K562 (cell line): ENCODE results near the gene ADGRA3. TPM values are rescaled to one million over a fixed set of nuclear protein-coding genes. Genes with fewer than 3 reads are reported as not detected.

Experiments used
- ATAC-seq: fragments of 200-7000 bp; cut with Tn5 transposase; 3 replicates; pipeline ENCODE4 v1.9.1; 2020; ENCODE audit warnings: moderate library complexity
- BruUV-seq: library from RNA; stranded (reverse); fragments of 400-500 nt; replicated peaks from 2 replicates; lab custom pipeline; 2021; lab: Mats Ljungman, UMichigan
- CTCF ChIA-PET: fragments of 300-600 bp; formaldehyde crosslinking; extraction: SDS; loops from one replicate; lab custom pipeline; 2021; ENCODE audit warnings: low intra/inter-chr PET ratio; lab: Yijun Ruan, JAX
- POLR2A ChIA-PET: fragments of 300-600, 350-650 bp; sonication (Branson Sonifier 250); formaldehyde crosslinking; extraction: SDS; loops from one replicate; lab custom pipeline; 2021; ENCODE audit warnings: antibody characterized with exemption, inconsistent platforms; lab: Yijun Ruan, JAX
- DNase-seq, 4 experiments: peaks; one replicate each; pipeline versions ENCODE4 v3.0.0 to v3.0.0-alpha.2; 2011 to 2018; ENCODE audit warnings: low spot score in 3 of 4, mixed read lengths in 3 of 4; ENCODE audit errors: extremely low read depth in 1 of 4
- FAIRE-seq: peaks from 2 replicates; lab custom pipeline; 2011; peaks lifted over from hg19 to GRCh38; lab: Jason Lieb, UNC
- H2AFZ ChIP-seq: 2 replicates; pipeline ENCODE4 v1.6.0; 2011; ENCODE audit warnings: low read depth, low read length, control low read depth, inconsistent platforms
- H3K27ac ChIP-seq: fragments of 200-600 bp; 3 replicates; pipeline ENCODE4 v1.8.0; 2011; ENCODE audit warnings: low read depth, mild to moderate bottlenecking, control low read depth, inconsistent platforms, low read length, moderate library complexity, mixed read lengths; ENCODE audit errors: extremely low read depth
- H3K27me3 ChIP-seq, 2 experiments: fragments of 300-600 bp in 1 of 2; 2 replicates in 1 of 2; 3 replicates in 1 of 2; pipeline versions ENCODE4 v1.6.0 to v1.8.0; 2011; ENCODE audit warnings: inconsistent platforms in 2 of 2, low read length in 2 of 2, mild to moderate bottlenecking in 1 of 2, mixed read lengths in 1 of 2, moderate library complexity in 1 of 2; ENCODE audit not compliant: control insufficient read depth in 2 of 2, insufficient read depth in 2 of 2
- H3K36me3 ChIP-seq: fragments of 300-600 bp; 3 replicates; pipeline ENCODE4 v1.8.0; 2011; ENCODE audit warnings: mild to moderate bottlenecking, low read length, inconsistent platforms; ENCODE audit not compliant: control insufficient read depth, insufficient read depth
- H3K4me1 ChIP-seq, 2 experiments: fragments of 200-600 bp in 1 of 2; replicated peaks in 1 of 2; 2 replicates in 1 of 2; 3 replicates in 1 of 2; pipeline versions ENCODE4 v1.5.1 to v1.8.0; 2011; ENCODE audit warnings: inconsistent platforms in 2 of 2, low read length in 2 of 2, mild to moderate bottlenecking in 1 of 2, mixed read lengths in 1 of 2, moderate library complexity in 1 of 2; ENCODE audit not compliant: control insufficient read depth in 2 of 2, insufficient read depth in 2 of 2
- H3K4me2 ChIP-seq: 2 replicates; pipeline ENCODE4 v1.6.1; 2011; ENCODE audit warnings: low read length, control low read depth, inconsistent platforms, mixed read lengths; ENCODE audit not compliant: insufficient read depth
- H3K4me3 ChIP-seq: fragments of 200-600 bp; sonication (generic), shearing (Covaris generic); 2 replicates; pipeline ENCODE4 v1.5.1; 2016; ENCODE audit warnings: control low read depth, inconsistent platforms
- H3K79me2 ChIP-seq: fragments of 200-600 bp; 3 replicates; pipeline ENCODE4 v1.8.0; 2011; ENCODE audit warnings: low read length, inconsistent platforms; ENCODE audit not compliant: control insufficient read depth, insufficient read depth
- H3K9ac ChIP-seq, 2 experiments: 2 replicates each; pipeline versions ENCODE4 v1.6.0 to v1.6.1; 2011; ENCODE audit warnings: low read depth in 2 of 2, low read length in 2 of 2, control low read depth in 1 of 2, inconsistent platforms in 1 of 2, mild to moderate bottlenecking in 1 of 2, mixed read lengths in 1 of 2; ENCODE audit not compliant: insufficient read depth in 1 of 2
- H3K9me1 ChIP-seq: one replicate; pipeline ENCODE4 v1.6.0; 2011; ENCODE audit warnings: inconsistent platforms, mild to moderate bottlenecking, low read length, moderate library complexity; ENCODE audit not compliant: control insufficient read depth, insufficient read depth
- H3K9me3 ChIP-seq: replicated peaks from 2 replicates; pipeline ENCODE4 v1.5.1; 2011; ENCODE audit warnings: low read depth, low read length, inconsistent platforms; ENCODE audit not compliant: control insufficient read depth, insufficient read depth
- H4K20me1 ChIP-seq: replicated peaks from 2 replicates; pipeline ENCODE4 v1.6.1; 2011; ENCODE audit warnings: low read length, inconsistent platforms, mixed read lengths; ENCODE audit not compliant: control insufficient read depth, insufficient read depth
- BACH1 ChIP-seq: fragments of 200-800 bp; sonication (Bioruptor generic); IDR thresholded peaks from 2 replicates; pipeline ENCODE4 v1.6.1; 2016; ENCODE audit warnings: missing genetic modification characterization, missing compliant biosample characterization
- C11orf30 ChIP-seq: fragments of 450-650 bp; IDR thresholded peaks from 2 replicates; pipeline ENCODE4 v1.6.1; 2016; ENCODE audit warnings: low read depth, mild to moderate bottlenecking
- CEBPB ChIP-seq: fragments of 450-650 bp; IDR thresholded peaks from 2 replicates; pipeline ENCODE4 v1.6.1; 2016; ENCODE audit warnings: missing genetic modification characterization, missing compliant biosample characterization
- ETV6 ChIP-seq, 3 experiments: fragments of 150-350 bp in 1 of 3; sonication (generic) in 1 of 3; formaldehyde crosslinking in 1 of 3; IDR thresholded peaks; 2 replicates each; pipeline versions ENCODE4 v1.6.1 to v1.8.0; 2014 to 2022; ENCODE audit warnings: borderline replicate concordance in 2 of 3, low read depth in 2 of 3, antibody characterized with exemption in 1 of 3, low read length in 1 of 3, mild to moderate bottlenecking in 1 of 3, missing genetic modification reagents in 1 of 3
- NEUROD1 ChIP-seq: fragments of 150-350 bp; IDR thresholded peaks from 2 replicates; pipeline ENCODE4 v1.6.1; 2014; ENCODE audit warnings: borderline replicate concordance, low read length, low read depth; ENCODE audit not compliant: partially characterized antibody
- ZFX ChIP-seq: sonication (generic); formaldehyde crosslinking; IDR thresholded peaks from 2 replicates; pipeline ENCODE4 v1.8.0; 2022; ENCODE audit warnings: mild to moderate bottlenecking, missing genetic modification reagents, moderate library complexity
- ZNF347 ChIP-seq: fragments of 450-650 bp; formaldehyde crosslinking; IDR thresholded peaks from 2 replicates; pipeline ENCODE4 v1.4.0; 2020; ENCODE audit warnings: low read depth, mild to moderate bottlenecking, moderate library complexity
- WGBS: fragments of 100-300 bp; shearing (Covaris generic); methylation state at CpG from one replicate; pipeline ENCODE4 v1.1.6; 2016; ENCODE audit warnings: low coverage, mixed read lengths; ENCODE audit not compliant: insufficient coverage; ENCODE audit errors: missing lambda C conversion rate; 5-methylcytosine and 5-hydroxymethylcytosine counted together
- in situ Hi-C: fragments of 300-500 bp; cut with MboI; formaldehyde crosslinking; loops from 4 replicates; pipeline ENCODE4 v1.15.0; 2018; ENCODE audit warnings: inconsistent platforms, mixed read lengths
- intact Hi-C: fragments of 100-400 bp; cut with micrococcal nuclease; formaldehyde crosslinking; loops from 2 replicates; pipeline ENCODE4 v1.14.2; 2022
- polyA plus RNA-seq, 8 experiments: library from polyadenylated mRNA; depleted of rRNA in 4 of 8; stranded (reverse) in 5 of 8; unstranded in 3 of 8; fragments of >200 nt; fragmentation: Nextera tagmentation in 2 of 8; fragmentation: Illumina TruSeq in 1 of 8; extraction: Ambion mirVana in 2 of 8; extraction: Trizol in 1 of 8; gene quantifications; 2 replicates each; pipeline versions ENCODE4 v1.2.1 to v1.2.3, GENCODE V29; 2011 to 2014; ENCODE audit warnings: inconsistent platforms in 1 of 8, missing spikeins in 1 of 8
- total RNA-seq, 7 experiments: library from RNA; depleted of rRNA in 6 of 7; stranded (reverse); fragments of >200 nt in 6 of 7; fragmentation: Illumina TruSeq in 2 of 7; extraction: Trizol in 2 of 7; gene quantifications; 2 replicates each; pipeline versions ENCODE4 v1.2.1 to v1.2.3, GENCODE V29; 2011 to 2021; ENCODE audit warnings: low replicate concordance in 1 of 7
- TF ChIP-seq, protein P1 (sequence below): fragments of 250-450 bp; sonication (Bioruptor Pico); IDR thresholded peaks from 2 replicates; pipeline ENCODE4 v1.8.0; 2022; ENCODE audit warnings: inconsistent platforms
- TF ChIP-seq, protein P2 (sequence below): fragments of 250-450 bp; sonication (Bioruptor Pico); IDR thresholded peaks from 2 replicates; pipeline ENCODE4 v1.5.0; 2021; ENCODE audit warnings: mild to moderate bottlenecking, moderate library complexity
- TF ChIP-seq, protein P3 (sequence below): sonication (generic); formaldehyde crosslinking; IDR thresholded peaks from 2 replicates; pipeline ENCODE4 v1.9.0; 2022; ENCODE audit warnings: mild to moderate bottlenecking, missing genetic modification reagents
- TF ChIP-seq, protein P4 (sequence below): sonication (generic); formaldehyde crosslinking; IDR thresholded peaks from 2 replicates; pipeline ENCODE4 v1.8.0; 2022; ENCODE audit warnings: mild to moderate bottlenecking, missing genetic modification reagents
- TF ChIP-seq, protein P5 (sequence below): fragments of 450-650 bp; conservative IDR thresholded peaks from 2 replicates; pipeline ENCODE4 v1.6.1; 2016; ENCODE audit warnings: missing genetic modification characterization, low read depth, mild to moderate bottlenecking, control low read depth, missing compliant biosample characterization

Gene ADGRA3
- total and polyA plus RNA-seq, 9 of the 15 experiments (the other 6 are each of a cell fraction or from before 2014, with no cell fraction given): 0.06 to 2.3 (median 0.27) TPM; not detected in 3

DNA sequence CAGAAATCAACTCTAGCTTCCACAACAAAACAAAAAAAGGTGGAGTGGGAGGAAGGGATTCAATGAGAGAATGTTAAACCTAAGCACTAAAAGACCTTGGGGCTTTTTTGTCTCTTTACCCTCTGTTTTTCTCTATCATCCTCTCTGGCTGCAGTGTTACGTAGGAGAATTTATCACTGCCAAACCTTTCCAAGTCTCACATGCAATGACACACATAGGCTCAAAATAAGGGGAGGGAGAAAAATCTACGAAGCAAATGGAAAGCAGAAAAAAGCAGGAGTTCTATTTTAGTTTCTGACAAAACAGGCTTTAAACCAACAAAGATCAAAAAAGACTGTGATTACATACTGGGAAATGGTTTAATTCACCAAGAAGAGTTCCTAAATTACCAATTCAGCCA lies 152.1 kb downstream of the ADGRA3 start:
- POLR2A ChIA-PET: no interaction called here
- no peak for FAIRE-seq
- no peaks in the 10 kb centered on the region for H3K79me2 ChIP-seq
- H3K9ac ChIP-seq: no peak overlapping the region
- H3K36me3 ChIP-seq: no peaks in the 10 kb centered on the region
- no peaks in the 10 kb centered on the region for H3K9me1 ChIP-seq
- WGBS: 0% methylated on average over 2 of the region's 2 CpGs
- no peak overlapping the region for H2AFZ ChIP-seq
- DNase-seq: no peak
- in situ Hi-C loops (no loop called here), intact Hi-C loops (no loop called here)
- no peak overlapping the region for H3K4me2 ChIP-seq
- CTCF ChIA-PET: no interaction called here
- no peaks in the 10 kb centered on the region for H3K9me3 ChIP-seq
- no peaks in the 10 kb centered on the region for H4K20me1 ChIP-seq
- no peak overlapping the region for H3K4me3 ChIP-seq
- H3K27me3 ChIP-seq: no peaks in the 10 kb centered on the region
- no TSS peak for BruUV-seq
- no peaks in the 10 kb centered on the region for H3K4me1 ChIP-seq
- no peak for ATAC-seq
- H3K27ac ChIP-seq: no peak overlapping the region
- no peak for TF ChIP-seq C11orf30
- TF ChIP-seq, protein P1, sequence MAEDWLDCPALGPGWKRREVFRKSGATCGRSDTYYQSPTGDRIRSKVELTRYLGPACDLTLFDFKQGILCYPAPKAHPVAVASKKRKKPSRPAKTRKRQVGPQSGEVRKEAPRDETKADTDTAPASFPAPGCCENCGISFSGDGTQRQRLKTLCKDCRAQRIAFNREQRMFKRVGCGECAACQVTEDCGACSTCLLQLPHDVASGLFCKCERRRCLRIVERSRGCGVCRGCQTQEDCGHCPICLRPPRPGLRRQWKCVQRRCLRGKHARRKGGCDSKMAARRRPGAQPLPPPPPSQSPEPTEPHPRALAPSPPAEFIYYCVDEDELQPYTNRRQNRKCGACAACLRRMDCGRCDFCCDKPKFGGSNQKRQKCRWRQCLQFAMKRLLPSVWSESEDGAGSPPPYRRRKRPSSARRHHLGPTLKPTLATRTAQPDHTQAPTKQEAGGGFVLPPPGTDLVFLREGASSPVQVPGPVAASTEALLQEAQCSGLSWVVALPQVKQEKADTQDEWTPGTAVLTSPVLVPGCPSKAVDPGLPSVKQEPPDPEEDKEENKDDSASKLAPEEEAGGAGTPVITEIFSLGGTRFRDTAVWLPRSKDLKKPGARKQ: no peak
- no peak for TF ChIP-seq ETV6 (IDR thresholded peaks at IDR 0.05; ENCODE audit: borderline replicate concordance in 1 of 2, low read depth in 2 of 2, low read length in 1 of 2)
- no peak for TF ChIP-seq ETV6 (CRISPR knock-in tag; IDR thresholded peaks at IDR 0.05; ENCODE audit: borderline replicate concordance)
- TF ChIP-seq BACH1: no peak
- TF ChIP-seq ZNF347 (CRISPR knock-in tag): no peak
- TF ChIP-seq, protein P2, sequence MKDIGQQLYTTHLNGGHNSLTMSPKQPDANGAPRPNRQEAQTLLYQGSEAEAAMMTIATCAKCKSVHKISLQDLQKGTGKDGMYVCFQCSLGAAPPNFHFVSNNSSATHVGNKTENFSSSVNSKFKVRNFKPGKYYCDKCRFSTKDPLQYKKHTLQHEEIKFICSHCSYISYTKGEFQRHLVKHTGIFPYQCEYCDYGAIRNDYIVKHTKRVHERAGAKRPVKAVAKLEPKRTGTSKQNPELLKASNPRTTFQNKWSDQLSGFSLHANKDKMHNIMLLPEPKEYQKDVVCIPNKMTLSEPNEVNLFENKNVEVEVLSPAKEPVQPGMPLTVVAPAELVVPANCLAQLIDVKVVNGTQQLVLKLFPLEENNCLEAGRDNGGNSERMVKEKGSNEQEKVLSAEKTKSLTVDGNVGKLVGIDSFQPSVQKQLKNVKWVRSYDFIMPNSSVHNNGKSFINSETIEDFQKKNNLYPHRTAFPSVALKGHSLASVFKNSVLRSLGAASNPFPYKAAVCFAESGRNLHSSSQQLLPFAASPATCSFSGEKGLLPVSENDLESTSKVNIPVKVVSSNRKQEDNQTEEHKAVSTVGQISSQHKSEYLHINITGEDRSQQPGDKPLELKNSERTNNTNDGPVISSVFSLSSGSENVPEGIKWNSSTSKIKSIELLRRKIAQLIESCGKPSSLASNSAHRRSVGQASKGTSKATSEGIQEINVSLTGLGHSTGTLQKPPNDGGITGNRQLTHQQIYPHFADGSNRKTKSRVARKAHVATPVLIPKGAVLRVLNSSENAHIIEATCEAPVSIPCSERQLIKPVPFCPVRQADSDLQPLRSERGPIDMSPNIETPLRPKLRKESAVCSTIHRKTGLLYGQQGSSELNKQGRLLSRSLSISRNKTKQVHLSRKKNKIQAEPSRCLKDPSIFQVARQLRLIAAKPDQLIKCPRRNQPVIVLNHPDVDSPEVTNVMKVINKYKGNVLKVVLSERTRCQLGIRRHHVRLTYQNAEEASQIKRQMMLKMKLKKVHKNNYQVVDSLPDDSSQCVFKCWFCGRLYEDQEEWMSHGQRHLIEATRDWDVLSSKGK (CRISPR knock-in tag): no peak
- TF ChIP-seq, protein P3, sequence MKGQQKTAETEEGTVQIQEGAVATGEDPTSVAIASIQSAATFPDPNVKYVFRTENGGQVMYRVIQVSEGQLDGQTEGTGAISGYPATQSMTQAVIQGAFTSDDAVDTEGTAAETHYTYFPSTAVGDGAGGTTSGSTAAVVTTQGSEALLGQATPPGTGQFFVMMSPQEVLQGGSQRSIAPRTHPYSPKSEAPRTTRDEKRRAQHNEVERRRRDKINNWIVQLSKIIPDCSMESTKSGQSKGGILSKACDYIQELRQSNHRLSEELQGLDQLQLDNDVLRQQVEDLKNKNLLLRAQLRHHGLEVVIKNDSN (CRISPR knock-in tag): no peak
- TF ChIP-seq, protein P4, sequence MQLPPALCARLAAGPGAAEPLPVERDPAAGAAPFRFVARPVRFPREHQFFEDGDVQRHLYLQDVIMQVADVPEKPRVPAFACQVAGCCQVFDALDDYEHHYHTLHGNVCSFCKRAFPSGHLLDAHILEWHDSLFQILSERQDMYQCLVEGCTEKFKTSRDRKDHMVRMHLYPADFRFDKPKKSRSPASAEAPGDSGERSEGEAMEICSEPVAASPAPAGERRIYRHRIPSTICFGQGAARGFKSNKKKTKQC (CRISPR knock-in tag): no peak
- TF ChIP-seq NEUROD1: no peak
- TF ChIP-seq, protein P5, sequence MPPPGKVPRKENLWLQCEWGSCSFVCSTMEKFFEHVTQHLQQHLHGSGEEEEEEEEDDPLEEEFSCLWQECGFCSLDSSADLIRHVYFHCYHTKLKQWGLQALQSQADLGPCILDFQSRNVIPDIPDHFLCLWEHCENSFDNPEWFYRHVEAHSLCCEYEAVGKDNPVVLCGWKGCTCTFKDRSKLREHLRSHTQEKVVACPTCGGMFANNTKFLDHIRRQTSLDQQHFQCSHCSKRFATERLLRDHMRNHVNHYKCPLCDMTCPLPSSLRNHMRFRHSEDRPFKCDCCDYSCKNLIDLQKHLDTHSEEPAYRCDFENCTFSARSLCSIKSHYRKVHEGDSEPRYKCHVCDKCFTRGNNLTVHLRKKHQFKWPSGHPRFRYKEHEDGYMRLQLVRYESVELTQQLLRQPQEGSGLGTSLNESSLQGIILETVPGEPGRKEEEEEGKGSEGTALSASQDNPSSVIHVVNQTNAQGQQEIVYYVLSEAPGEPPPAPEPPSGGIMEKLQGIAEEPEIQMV (tag): no peak
- no peak for TF ChIP-seq CEBPB (tag)
- TF ChIP-seq ZFX (CRISPR knock-in tag): no peak
